ENCODE data around the gene PLCG1.

GRCh38 chr20:41183391-41183790, 46.0 kb downstream of the PLCG1 start:
- TF ChIP-seq MAX (IDR thresholded peaks at IDR 0.05) (no peak), SIN3A (IDR thresholded peaks at IDR 0.05; ENCODE audit: low read depth) (no peak), POLR2A (IDR thresholded peaks at IDR 0.05; ENCODE audit: borderline replicate concordance, extremely low read depth, insufficient read depth, insufficient read length) (no peak), CTCF (IDR thresholded peaks at IDR 0.05 in 2 of 3, conservative IDR thresholded peaks at IDR 0.05 in 1 of 3; ENCODE audit: borderline replicate concordance in 1 of 3, insufficient read depth in 1 of 3, low read depth in 2 of 3, low read length in 2 of 3) (no peak), RAD21 (IDR thresholded peaks at IDR 0.05; ENCODE audit: low read depth) (no peak), REST (IDR thresholded peaks at IDR 0.05; ENCODE audit: low read depth) (no peak), CEBPB (IDR thresholded peaks at IDR 0.05; ENCODE audit: low read depth) (no peak), POLR2AphosphoS5 (IDR thresholded peaks at IDR 0.05; ENCODE audit: low read depth, low read length) (no peak), EZH2 (IDR thresholded peaks at IDR 0.05) (no peak), TCF7L2 (IDR thresholded peaks at IDR 0.05; ENCODE audit: borderline replicate concordance, extremely low read depth, insufficient read depth, insufficient read length) (no peak)
